WERI-Rb-1 (cell line): ENCODE measurements around the gene RSRC1.

Source experiments
- DNase-seq: peaks from one replicate; pipeline ENCODE4 v3.0.0-alpha.2; 2020
- H3K27ac ChIP-seq: fragments of 250-450 bp; sonication (Bioruptor Pico); 2 replicates; pipeline ENCODE4 v1.5.1; 2020; ENCODE audit warnings: mild to moderate bottlenecking, moderate library complexity
- H3K27me3 ChIP-seq: fragments of 250-450 bp; sonication (Bioruptor Pico); 2 replicates; pipeline ENCODE4 v1.5.1; 2021; ENCODE audit warnings: mild to moderate bottlenecking, low read depth, moderate library complexity; ENCODE audit not compliant: insufficient read depth, severe bottlenecking
- H3K36me3 ChIP-seq: fragments of 250-450 bp; sonication (Bioruptor Pico); 2 replicates; pipeline ENCODE4 v1.5.1; 2020; ENCODE audit warnings: mild to moderate bottlenecking, moderate library complexity
- H3K4me3 ChIP-seq: 2 replicates; pipeline ENCODE4 v1.5.1; 2011; ENCODE audit warnings: low read depth, mild to moderate bottlenecking, control low read depth, low read length
- H3K9me3 ChIP-seq: fragments of 250-450 bp; sonication (Bioruptor Pico); 2 replicates; pipeline ENCODE4 v1.5.1; 2021; ENCODE audit warnings: mild to moderate bottlenecking, moderate library complexity; ENCODE audit not compliant: severe bottlenecking
- TF ChIP-seq, protein P1 (sequence below): IDR thresholded peaks from 2 replicates; pipeline ENCODE4 v1.5.1; 2011; ENCODE audit warnings: low read depth, mild to moderate bottlenecking, control low read depth, inconsistent platforms, low read length

The RSRC1 gene

DNA sequence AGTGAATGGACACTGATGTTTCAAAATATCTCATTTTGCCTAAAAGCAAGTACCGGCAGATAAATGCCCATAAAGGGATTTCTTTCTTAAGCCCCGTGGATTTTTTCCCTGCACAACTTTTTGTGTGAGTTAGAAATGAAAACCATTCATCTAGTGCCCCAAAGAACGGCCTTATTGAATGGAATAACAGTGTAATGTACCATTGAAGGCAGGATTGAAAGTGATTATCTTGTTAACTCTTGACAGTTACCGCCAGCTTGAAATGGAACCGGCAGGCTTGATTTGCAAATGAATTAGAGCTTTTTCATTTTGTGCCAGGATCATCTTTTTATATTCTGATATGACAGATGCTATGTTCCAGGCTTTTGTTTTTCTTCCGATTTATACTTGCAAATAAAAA, 162.2 kb downstream of the RSRC1 start:
- TF ChIP-seq, protein P1, sequence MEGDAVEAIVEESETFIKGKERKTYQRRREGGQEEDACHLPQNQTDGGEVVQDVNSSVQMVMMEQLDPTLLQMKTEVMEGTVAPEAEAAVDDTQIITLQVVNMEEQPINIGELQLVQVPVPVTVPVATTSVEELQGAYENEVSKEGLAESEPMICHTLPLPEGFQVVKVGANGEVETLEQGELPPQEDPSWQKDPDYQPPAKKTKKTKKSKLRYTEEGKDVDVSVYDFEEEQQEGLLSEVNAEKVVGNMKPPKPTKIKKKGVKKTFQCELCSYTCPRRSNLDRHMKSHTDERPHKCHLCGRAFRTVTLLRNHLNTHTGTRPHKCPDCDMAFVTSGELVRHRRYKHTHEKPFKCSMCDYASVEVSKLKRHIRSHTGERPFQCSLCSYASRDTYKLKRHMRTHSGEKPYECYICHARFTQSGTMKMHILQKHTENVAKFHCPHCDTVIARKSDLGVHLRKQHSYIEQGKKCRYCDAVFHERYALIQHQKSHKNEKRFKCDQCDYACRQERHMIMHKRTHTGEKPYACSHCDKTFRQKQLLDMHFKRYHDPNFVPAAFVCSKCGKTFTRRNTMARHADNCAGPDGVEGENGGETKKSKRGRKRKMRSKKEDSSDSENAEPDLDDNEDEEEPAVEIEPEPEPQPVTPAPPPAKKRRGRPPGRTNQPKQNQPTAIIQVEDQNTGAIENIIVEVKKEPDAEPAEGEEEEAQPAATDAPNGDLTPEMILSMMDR = no peak
- no peak overlapping the region for H3K4me3 ChIP-seq
- no peak overlapping the region for H3K27ac ChIP-seq
- no peak for DNase-seq
- no peaks in the 10 kb centered on the region for H3K36me3 ChIP-seq
- no peaks in the 10 kb centered on the region for H3K27me3 ChIP-seq
- no peaks in the 10 kb centered on the region for H3K9me3 ChIP-seq

DNA sequence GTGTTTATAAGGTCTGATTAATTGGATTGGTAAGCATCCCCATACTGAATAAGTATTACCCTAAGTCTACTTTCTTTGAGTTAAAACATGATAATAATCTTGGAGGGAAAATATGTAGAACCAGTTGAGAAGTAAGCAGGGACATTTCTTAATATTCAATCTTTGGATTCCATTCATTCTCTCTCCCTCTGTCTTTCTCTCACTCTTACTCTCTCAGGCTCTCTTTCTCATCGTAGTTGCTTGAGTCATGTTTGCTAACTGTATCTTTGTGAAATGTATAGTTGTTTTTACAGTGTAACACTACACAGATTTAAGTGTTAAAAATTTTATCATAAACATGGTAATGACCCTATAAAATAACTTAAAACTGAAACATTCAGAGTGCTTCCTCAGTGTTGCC, 163.8 kb downstream of the RSRC1 start:
- no peaks in the 10 kb centered on the region for H3K9me3 ChIP-seq
- H3K27ac ChIP-seq = no peak overlapping the region
- H3K27me3 ChIP-seq = no peaks in the 10 kb centered on the region
- H3K36me3 ChIP-seq = no peaks in the 10 kb centered on the region; the same call in 1 of the 2 replicates
- TF ChIP-seq, protein P1 = no peak
- H3K4me3 ChIP-seq = no peak overlapping the region
- no peak for DNase-seq

- TF ChIP-seq, protein P1 = no peak
- DNase-seq = no peak
- no peaks in the 10 kb centered on the region for H3K9me3 ChIP-seq
- H3K27me3 ChIP-seq = no peaks in the 10 kb centered on the region
- H3K27ac ChIP-seq = no peak overlapping the region
- H3K4me3 ChIP-seq = no peak overlapping the region
- no peaks in the 10 kb centered on the region; the same call in 1 of the 2 replicates for H3K36me3 ChIP-seq
Measured at GRCh38 chr3:158278187-158278586, 168.3 kb downstream of the RSRC1 start.

- Histone ChIP-seq H3K4me3 (no peak overlapping the region), H3K27ac (no peak overlapping the region), H3K27me3 (no peaks in the 10 kb centered on the region), H3K36me3 (no peaks in the 10 kb centered on the region; the same call in 1 of the 2 replicates), H3K9me3 (no peaks in the 10 kb centered on the region)
- DNase-seq = no peak
- TF ChIP-seq, protein P1 = no peak
Measured at GRCh38 chr3:158279609-158280008, 169.7 kb downstream of the RSRC1 start.

DNA sequence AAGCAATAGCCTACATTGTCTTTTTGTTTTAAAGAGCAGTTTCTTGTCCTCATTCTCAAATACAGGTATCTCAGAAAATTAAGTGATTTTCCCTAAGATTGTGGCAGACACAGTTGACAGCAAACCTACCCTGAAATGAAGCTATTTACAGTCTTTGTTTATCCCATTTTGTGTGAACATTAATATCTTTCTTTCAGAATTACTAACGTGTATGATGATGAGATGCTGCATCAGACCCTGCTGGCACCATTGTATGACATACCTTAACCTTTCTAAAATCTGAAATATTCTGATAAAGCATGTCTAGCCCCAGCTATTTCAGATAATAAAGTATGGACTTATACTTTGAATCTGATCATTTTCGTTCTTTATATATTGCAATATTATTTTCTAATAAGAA, 185.9 kb downstream of the RSRC1 start:
- Histone ChIP-seq H3K27ac (no peak overlapping the region), H3K27me3 (no peaks in the 10 kb centered on the region)

DNA sequence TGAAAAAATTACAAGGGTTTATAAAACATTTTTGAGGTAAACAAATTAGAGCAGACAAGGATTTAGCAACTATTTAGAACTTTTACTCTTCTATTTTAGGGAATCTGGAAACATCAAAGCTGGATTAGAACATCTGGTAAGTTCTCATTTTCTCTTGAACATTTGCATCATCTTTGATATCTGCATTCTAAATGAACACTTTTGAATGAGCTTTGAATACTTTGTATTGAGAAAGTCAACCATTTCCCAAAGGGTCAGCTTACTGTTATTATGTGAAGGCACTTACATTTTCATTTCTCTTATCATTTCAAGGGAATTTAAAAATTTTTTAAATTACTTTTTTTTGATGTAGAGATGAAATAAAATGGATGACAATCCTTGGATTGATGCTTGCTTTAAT, 188.1 kb downstream of the RSRC1 start:
- Histone ChIP-seq H3K27ac (no peak overlapping the region), H3K36me3 (no peaks in the 10 kb centered on the region), H3K27me3 (no peaks in the 10 kb centered on the region), H3K4me3 (no peak overlapping the region), H3K9me3 (no peaks in the 10 kb centered on the region)
- TF ChIP-seq, protein P1 = no peak
- DNase-seq = no peak

More for the DNA sequence above, 185.9 kb downstream of the RSRC1 start:
- H3K36me3 ChIP-seq = no peaks in the 10 kb centered on the region
- DNase-seq = no peak
- TF ChIP-seq, protein P1 = no peak
- H3K4me3 ChIP-seq = no peak overlapping the region
- no peaks in the 10 kb centered on the region for H3K9me3 ChIP-seq
